IPS-18a (cell line): ENCODE measurements around the gene SECISBP2L.

Experiments
- H3K27ac ChIP-seq: one replicate; pipeline ENCODE4 v1.5.1; 2013; ENCODE audit warnings: low read length
- H3K27me3 ChIP-seq: one replicate; pipeline ENCODE4 v1.6.1; 2013; ENCODE audit warnings: mild to moderate bottlenecking, low read length; ENCODE audit not compliant: control insufficient read depth, insufficient read depth
- H3K36me3 ChIP-seq: one replicate; pipeline ENCODE4 v1.6.1; 2013; ENCODE audit warnings: low read depth, low read length; ENCODE audit not compliant: control insufficient read depth
- H3K4me1 ChIP-seq: one replicate; pipeline ENCODE4 v1.6.1; 2013; ENCODE audit warnings: low read depth, low read length; ENCODE audit not compliant: control insufficient read depth
- H3K4me3 ChIP-seq: one replicate; pipeline ENCODE4 v1.5.1; 2013; ENCODE audit warnings: low read length
- H3K9ac ChIP-seq: one replicate; pipeline ENCODE4 v1.6.1; 2013; ENCODE audit warnings: mild to moderate bottlenecking, low read length, moderate library complexity
- H3K9me3 ChIP-seq: one replicate; pipeline ENCODE4 v1.6.1; 2013; ENCODE audit warnings: low read depth, low read length; ENCODE audit not compliant: control insufficient read depth

Gene SECISBP2L

GRCh38 chr15:49032601-49033145, 13.6 kb downstream of the SECISBP2L start:
- Histone ChIP-seq H3K9ac (no peak overlapping the region), H3K9me3 (no peaks in the 10 kb centered on the region), H3K27me3 (no peaks in the 10 kb centered on the region), H3K36me3 (peaks cover 11% of the 10 kb centered on the region), H3K27ac (no peak overlapping the region), H3K4me3 (no peak overlapping the region), H3K4me1 (no peaks in the 10 kb centered on the region)

- Histone ChIP-seq H3K27ac (no peak overlapping the region), H3K27me3 (no peaks in the 10 kb centered on the region), H3K9ac (no peak overlapping the region), H3K36me3 (peaks cover 11% of the 10 kb centered on the region), H3K9me3 (no peaks in the 10 kb centered on the region), H3K4me3 (no peak overlapping the region), H3K4me1 (no peaks in the 10 kb centered on the region)
Observed at GRCh38 chr15:49031804-49032203, 14.4 kb downstream of the SECISBP2L start.

DNA sequence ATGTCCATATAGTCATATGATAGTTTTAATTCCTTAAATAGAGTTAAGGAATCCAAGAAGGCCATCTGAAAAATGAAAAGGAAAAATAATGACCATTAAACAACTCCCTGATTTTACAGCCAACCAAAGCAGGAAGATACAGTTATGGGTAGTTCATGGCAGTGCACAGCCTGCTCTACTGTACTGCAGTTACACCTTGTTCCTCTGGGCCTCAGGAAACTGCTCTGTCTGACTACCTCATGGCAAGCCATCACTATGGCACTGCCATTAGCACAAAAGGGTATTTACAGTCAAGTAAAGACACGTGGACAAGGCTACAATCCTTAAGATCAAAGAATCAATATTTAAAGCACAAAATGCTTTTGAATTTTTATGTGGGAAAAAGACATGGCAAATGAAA, 19.5 kb downstream of the SECISBP2L start:
- no peaks in the 10 kb centered on the region for H3K4me1 ChIP-seq
- no peaks in the 10 kb centered on the region for H3K9me3 ChIP-seq
- peaks cover 8% of the 10 kb centered on the region for H3K36me3 ChIP-seq

DNA sequence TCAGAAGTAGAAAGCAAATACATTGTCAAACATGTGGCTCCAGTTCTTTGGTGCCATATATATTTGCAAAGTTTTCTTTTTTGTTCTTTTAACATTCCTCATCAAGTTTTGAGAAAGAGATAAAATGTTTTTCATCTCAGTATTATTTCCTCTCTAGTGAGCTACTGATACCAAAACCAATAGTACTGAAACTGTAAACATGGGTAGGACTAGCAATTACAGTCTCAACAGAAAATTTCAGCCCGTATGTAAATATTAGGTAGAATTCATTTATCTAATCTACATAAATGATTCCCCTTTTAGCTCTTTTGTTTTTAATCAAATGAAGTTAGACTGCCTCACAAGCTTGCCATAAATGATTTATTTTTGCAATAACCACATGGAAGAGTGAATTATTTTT, 21.4 kb downstream of the SECISBP2L start:
- H3K36me3 ChIP-seq = peaks cover 11% of the 10 kb centered on the region
- no peaks in the 10 kb centered on the region for H3K9me3 ChIP-seq
- no peak overlapping the region for H3K4me3 ChIP-seq
- H3K9ac ChIP-seq = no peak overlapping the region
- H3K4me1 ChIP-seq = no peaks in the 10 kb centered on the region
- H3K27me3 ChIP-seq = no peaks in the 10 kb centered on the region
- no peak overlapping the region for H3K27ac ChIP-seq

More for the DNA sequence above, 19.5 kb downstream of the SECISBP2L start:
- H3K9ac ChIP-seq = no peak overlapping the region
- no peak overlapping the region for H3K4me3 ChIP-seq
- no peaks in the 10 kb centered on the region for H3K27me3 ChIP-seq
- no peak overlapping the region for H3K27ac ChIP-seq

DNA sequence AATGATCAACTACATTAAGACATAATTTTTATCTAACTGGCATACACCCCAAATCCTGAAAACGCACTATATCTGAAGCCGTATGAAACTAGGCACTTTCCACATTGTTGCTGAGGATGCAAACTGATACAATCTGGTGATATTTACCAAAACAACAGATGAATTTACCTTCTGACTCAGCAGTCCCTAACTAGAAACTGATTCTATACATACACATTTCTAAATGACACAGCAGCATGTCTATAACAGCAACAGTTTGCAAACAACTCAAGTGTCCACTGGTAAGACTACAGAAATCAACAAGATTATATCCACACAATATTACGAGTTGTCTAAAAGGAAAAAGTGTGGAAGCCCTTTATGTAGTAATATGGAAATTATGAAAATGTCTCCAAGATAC, 22.9 kb downstream of the SECISBP2L start:
- Histone ChIP-seq H3K4me3 (no peak overlapping the region), H3K4me1 (no peaks in the 10 kb centered on the region), H3K27me3 (no peaks in the 10 kb centered on the region), H3K9me3 (no peaks in the 10 kb centered on the region), H3K27ac (no peak overlapping the region), H3K36me3 (peaks cover 16% of the 10 kb centered on the region), H3K9ac (no peak overlapping the region)

GRCh38 chr15:49015896-49016295, 30.4 kb downstream of the SECISBP2L start:
- Histone ChIP-seq H3K27ac (no peak overlapping the region), H3K36me3 (peaks cover 46% of the 10 kb centered on the region), H3K9me3 (no peaks in the 10 kb centered on the region), H3K9ac (no peak overlapping the region), H3K4me1 (no peaks in the 10 kb centered on the region), H3K27me3 (no peaks in the 10 kb centered on the region), H3K4me3 (no peak overlapping the region)

- H3K4me1 ChIP-seq = no peaks in the 10 kb centered on the region
- H3K36me3 ChIP-seq = peaks cover 35% of the 10 kb centered on the region
- H3K27me3 ChIP-seq = no peaks in the 10 kb centered on the region
- no peak overlapping the region for H3K9ac ChIP-seq
- no peak overlapping the region for H3K27ac ChIP-seq
- no peak overlapping the region for H3K4me3 ChIP-seq
- H3K9me3 ChIP-seq = no peaks in the 10 kb centered on the region
Observed at GRCh38 chr15:48999314-48999713, 46.9 kb downstream of the SECISBP2L start.

- Histone ChIP-seq H3K9ac (no peak overlapping the region), H3K9me3 (no peaks in the 10 kb centered on the region), H3K4me1 (no peaks in the 10 kb centered on the region), H3K27me3 (no peaks in the 10 kb centered on the region), H3K36me3 (peaks cover 56% of the 10 kb centered on the region), H3K4me3 (no peak overlapping the region), H3K27ac (no peak overlapping the region)
Observed at GRCh38 chr15:48996276-48996675, 50.0 kb downstream of the SECISBP2L start.

- H3K9ac ChIP-seq = no peak overlapping the region
- H3K9me3 ChIP-seq = no peaks in the 10 kb centered on the region
- H3K4me1 ChIP-seq = no peaks in the 10 kb centered on the region
- H3K27ac ChIP-seq = no peak overlapping the region
- H3K36me3 ChIP-seq = peaks cover 44% of the 10 kb centered on the region
- H3K27me3 ChIP-seq = no peaks in the 10 kb centered on the region
- H3K4me3 ChIP-seq = no peak overlapping the region
Observed at GRCh38 chr15:48993380-48993779, 52.9 kb downstream of the SECISBP2L start.

DNA sequence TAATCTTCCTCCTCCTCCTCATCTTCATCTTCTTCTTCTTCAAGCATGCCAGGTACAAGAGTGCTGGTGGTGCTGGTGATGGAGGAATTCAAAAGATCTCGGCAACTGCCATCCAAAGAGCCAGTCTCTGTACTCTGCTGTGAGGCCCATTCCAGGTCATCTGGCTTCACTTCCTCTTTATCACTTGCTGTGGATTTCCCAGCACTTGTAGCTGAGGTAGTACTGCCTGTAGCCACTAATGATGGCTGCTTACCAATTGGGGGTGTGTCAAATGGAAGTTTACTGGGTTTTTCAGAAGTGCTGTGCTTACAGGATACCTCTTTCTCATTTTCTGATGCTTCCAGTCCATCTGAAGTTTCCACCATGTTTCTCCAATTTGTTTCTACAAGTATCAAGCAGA, 53.7 kb downstream of the SECISBP2L start:
- no peaks in the 10 kb centered on the region for H3K9me3 ChIP-seq
- no peak overlapping the region for H3K4me3 ChIP-seq
- no peaks in the 10 kb centered on the region for H3K4me1 ChIP-seq
- H3K27me3 ChIP-seq = no peaks in the 10 kb centered on the region
- no peak overlapping the region for H3K9ac ChIP-seq
- peaks cover 42% of the 10 kb centered on the region for H3K36me3 ChIP-seq
- no peak overlapping the region for H3K27ac ChIP-seq

- H3K9me3 ChIP-seq = no peaks in the 10 kb centered on the region
- H3K36me3 ChIP-seq = peaks cover 38% of the 10 kb centered on the region
- no peak overlapping the region for H3K9ac ChIP-seq
- no peak overlapping the region for H3K27ac ChIP-seq
- H3K27me3 ChIP-seq = no peaks in the 10 kb centered on the region
- H3K4me1 ChIP-seq = no peaks in the 10 kb centered on the region
- no peak overlapping the region for H3K4me3 ChIP-seq
Observed at GRCh38 chr15:48992096-48992495, 54.1 kb downstream of the SECISBP2L start.

- H3K27ac ChIP-seq = no peak overlapping the region
- no peaks in the 10 kb centered on the region for H3K27me3 ChIP-seq
- H3K9me3 ChIP-seq = no peaks in the 10 kb centered on the region
- H3K4me1 ChIP-seq = no peaks in the 10 kb centered on the region
- H3K36me3 ChIP-seq = peaks cover 24% of the 10 kb centered on the region
- no peak overlapping the region for H3K9ac ChIP-seq
- no peak overlapping the region for H3K4me3 ChIP-seq
Observed at GRCh38 chr15:48989170-48989569, 57.1 kb downstream of the SECISBP2L start.
